C4-2B (cell line): ENCODE measurements around the gene TMEM186.
"Not testable (repeated sequence)": the region's sequence is repeated elsewhere in the genome, so short reads cannot be mapped to it uniquely, and the experiment has no call there.

Source experiments
- ZFX ChIP-seq: fragments of 450-650 bp; IDR thresholded peaks from 2 replicates; pipeline ENCODE4 v1.6.1; 2017
- TF ChIP-seq, protein P1 (sequence below): fragments of 450-650 bp; conservative IDR thresholded peaks from 2 replicates; pipeline ENCODE4 v1.5.1; 2017; ENCODE audit warnings: mild to moderate bottlenecking

DNA sequence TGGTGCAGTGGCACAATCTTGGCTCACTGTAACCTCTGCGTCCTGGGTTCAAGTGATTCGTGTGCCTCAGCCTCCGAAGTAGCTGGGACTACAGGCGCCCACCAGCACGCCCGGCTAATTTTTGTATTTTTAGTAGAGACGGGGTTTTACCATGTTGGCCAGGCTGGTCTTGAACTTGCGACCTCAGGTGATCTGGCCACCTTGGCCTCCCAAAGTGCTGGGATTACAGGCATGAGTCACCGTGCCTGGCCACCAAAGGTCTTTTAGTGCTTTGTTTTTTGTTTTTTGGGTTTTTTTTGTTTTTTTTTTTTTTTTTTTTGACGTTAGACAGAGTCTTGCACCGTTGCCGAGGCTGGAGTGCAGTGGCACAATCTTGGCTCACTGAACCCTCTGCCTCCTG is 6.3 kb upstream of the TMEM186 start:
- TF ChIP-seq, protein P1, sequence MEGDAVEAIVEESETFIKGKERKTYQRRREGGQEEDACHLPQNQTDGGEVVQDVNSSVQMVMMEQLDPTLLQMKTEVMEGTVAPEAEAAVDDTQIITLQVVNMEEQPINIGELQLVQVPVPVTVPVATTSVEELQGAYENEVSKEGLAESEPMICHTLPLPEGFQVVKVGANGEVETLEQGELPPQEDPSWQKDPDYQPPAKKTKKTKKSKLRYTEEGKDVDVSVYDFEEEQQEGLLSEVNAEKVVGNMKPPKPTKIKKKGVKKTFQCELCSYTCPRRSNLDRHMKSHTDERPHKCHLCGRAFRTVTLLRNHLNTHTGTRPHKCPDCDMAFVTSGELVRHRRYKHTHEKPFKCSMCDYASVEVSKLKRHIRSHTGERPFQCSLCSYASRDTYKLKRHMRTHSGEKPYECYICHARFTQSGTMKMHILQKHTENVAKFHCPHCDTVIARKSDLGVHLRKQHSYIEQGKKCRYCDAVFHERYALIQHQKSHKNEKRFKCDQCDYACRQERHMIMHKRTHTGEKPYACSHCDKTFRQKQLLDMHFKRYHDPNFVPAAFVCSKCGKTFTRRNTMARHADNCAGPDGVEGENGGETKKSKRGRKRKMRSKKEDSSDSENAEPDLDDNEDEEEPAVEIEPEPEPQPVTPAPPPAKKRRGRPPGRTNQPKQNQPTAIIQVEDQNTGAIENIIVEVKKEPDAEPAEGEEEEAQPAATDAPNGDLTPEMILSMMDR: not testable (repeated sequence)
- not testable (repeated sequence) for TF ChIP-seq ZFX
